Fibroblast of mammary gland (primary cell): ENCODE data around the gene LPP.

Experiments
- DNase-seq: peaks from one replicate; pipeline ENCODE4 v3.0.0-alpha.2; 2010; ENCODE audit warnings: low read depth
- H3K4me3 ChIP-seq: 2 replicates; pipeline ENCODE4 v1.5.1; 2011; ENCODE audit warnings: low read depth, mild to moderate bottlenecking, low read length, moderate library complexity; ENCODE audit not compliant: control insufficient read depth
- CTCF ChIP-seq: conservative IDR thresholded peaks from 2 replicates; pipeline ENCODE4 v1.5.1; 2011; ENCODE audit warnings: low read depth, low read length, inconsistent platforms; ENCODE audit not compliant: control insufficient read depth, insufficient read depth

The LPP gene

GRCh38 chr3:188392076-188392475 lies 238.1 kb downstream of the LPP start:
- no peak overlapping the region for H3K4me3 ChIP-seq
- no peak for DNase-seq
- TF ChIP-seq CTCF, result no peak

GRCh38 chr3:188394623-188395022 lies 240.7 kb downstream of the LPP start:
- no peak for TF ChIP-seq CTCF
- no peak overlapping the region for H3K4me3 ChIP-seq
- no peak for DNase-seq

DNA sequence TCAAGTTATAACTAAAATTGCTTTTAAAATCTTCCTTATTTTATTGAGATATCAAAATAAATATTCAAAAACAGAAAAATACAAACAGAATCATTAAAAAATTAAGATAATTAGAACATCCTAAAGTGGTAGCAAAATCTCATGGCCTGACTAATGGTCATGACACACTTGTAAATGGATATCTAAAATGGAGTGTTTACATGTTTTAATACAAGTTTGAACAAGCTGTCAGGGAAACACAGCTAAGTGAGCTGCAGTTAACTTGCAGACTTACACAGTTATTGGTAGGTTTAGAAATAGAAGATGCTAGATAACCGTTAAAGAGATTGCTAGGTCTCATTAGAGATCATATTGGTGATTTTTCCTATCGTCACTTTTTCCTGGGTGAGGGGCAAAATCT lies 242.3 kb downstream of the LPP start:
- TF ChIP-seq CTCF, result no peak
- no peak overlapping the region for H3K4me3 ChIP-seq
- DNase-seq, result no peak

DNA sequence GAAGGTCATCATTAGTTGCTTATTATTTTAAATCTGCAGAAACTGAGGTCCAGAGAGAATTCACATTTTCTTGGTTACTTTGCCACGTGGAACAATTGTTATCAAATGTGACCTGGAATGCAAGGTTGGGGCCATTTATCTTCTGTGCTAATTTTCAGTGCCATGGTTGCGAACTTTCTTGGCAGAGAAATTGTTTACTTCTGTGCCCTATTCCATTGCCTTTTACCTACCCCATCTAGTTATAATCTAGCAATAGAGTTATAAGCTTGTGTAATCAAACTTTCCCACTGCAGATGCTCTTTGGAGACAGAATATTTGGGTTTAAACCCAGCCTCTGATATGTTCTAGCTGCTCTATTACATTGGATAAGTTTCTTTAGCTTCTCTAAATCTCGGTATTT lies 242.9 kb downstream of the LPP start:
- no peak for DNase-seq
- no peak overlapping the region for H3K4me3 ChIP-seq
- no peak for TF ChIP-seq CTCF

DNA sequence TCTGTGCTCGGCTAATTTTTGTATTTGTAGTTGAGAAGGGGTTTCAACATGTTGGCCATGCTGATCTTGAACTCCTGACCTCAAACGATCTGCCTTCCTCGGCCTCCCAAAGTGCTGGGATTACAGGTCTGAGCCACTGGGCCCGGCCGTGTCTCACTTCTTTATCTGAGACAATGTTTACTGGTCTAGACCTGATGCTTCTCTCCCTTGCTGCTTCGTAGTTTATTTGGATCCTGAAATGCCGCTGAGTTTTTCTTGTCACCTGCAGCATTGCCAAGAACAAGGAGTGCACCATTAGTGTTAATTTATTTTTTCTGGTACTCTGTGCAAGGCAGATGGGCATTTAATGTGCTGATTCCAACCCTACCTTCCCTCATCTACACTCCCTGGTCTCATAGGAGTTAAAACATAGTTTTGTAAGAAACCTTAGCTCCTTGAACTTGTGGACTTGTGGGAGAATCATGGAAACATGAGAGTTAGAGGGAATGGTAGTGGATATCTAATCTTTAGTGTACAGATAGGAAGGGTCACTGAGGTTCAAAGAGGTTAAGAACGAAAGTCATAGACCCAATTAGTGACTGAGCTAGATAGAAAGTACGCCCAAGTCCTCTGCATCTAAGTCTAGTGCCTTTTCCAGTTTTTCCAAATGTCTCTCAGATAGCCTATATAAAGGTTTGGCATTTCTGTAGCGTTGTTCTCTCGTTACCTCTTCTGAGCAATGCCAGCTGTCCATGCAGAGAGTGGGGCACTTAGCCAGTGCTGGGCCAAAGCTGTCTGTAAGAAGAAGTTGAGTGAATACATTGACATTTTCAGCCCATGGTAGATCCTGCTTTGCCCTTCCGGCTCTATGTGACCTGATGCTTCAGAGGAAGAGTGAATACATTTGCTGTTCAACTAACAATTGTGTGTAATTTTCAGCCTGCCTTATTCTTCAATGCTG lies 244.1 kb downstream of the LPP start:
- no peak overlapping the region for H3K4me3 ChIP-seq
- DNase-seq, result no peak
- TF ChIP-seq CTCF, result no peak

DNA sequence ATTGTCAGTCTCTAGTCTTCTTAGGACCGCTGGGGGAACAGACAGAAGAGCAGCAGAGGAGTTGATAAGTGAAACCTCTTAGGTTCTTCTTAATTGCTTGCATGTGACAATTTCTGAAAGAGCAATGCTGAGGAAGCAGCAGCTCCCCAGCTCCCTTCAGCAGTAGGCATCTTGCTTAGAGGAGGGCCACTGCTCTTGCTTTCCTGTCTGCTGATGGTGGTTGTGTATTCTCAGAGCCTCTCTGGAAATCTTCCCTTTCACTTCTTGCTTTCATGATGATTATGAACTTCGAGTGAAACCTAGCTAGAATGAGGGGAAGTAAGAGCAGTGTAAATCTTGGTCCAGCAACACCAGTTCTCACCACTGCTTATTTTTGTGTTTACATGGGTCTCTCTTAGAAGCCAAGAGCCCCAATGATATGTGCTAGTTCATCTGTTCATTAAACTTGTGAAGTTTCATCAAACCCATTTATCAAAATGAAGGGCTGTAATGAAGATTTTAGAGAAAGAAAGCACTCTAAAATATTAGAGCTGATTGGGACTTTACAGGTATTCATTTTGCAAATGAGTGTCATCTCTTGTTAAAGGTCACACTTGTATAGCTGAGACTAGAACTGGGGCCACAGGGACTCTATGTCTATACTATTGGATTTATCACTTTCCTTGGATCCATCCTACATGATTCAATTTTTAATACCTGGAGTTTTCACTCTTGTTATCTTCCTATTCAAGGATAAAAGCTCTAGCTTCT lies 246.7 kb downstream of the LPP start:
- no peak for TF ChIP-seq CTCF
- no peak for DNase-seq
- H3K4me3 ChIP-seq, result no peak overlapping the region
